Neural progenitor cell (in vitro differentiated cells): Measurements from ENCODE around the gene IER3IP1.

Experiments
- EZH2 ChIP-seq: fragments of 200-600 bp; sonication (generic); IDR thresholded peaks from 2 replicates; pipeline ENCODE4 v1.6.1; 2017; ENCODE audit warnings: antibody characterized with exemption, mild to moderate bottlenecking, moderate library complexity
- TF ChIP-seq, protein P1 (sequence below): fragments of 200-600 bp; sonication (generic); IDR thresholded peaks from 2 replicates; pipeline ENCODE4 v1.5.1; 2017; ENCODE audit warnings: antibody characterized with exemption, mild to moderate bottlenecking

DNA sequence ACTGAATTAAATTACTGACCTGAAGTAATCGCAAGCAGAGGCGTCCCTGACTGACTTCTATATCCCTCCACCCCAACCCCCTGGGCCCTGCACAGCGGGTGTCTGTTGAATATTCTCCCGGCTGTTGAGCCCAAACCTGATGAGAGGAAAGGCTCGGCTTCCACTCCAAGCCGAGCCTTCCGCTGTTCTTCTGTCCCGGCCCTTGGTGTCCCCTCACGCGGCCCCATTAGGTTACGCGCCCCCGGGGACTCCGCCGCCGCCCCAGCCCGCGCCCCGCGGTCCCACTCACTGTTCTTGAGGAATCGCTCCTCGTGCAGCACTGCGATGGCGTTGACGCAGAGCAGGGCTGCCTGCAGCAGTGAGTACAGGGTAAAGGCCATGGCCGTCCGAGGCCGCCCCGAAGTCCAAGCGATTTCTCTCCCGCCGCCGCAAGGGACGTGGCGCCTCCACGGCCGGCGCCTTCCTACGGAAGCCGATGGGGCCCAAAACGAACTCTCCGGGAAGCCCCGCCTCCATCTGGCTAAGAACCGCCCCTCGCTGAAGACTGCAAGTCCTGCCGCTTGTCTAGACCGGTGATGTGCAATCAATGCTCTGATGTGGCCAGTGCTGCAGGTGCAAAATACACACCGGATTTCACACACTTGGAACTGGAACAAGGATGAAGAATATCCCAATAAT, at the start of gene IER3IP1:
- TF ChIP-seq, protein P1, sequence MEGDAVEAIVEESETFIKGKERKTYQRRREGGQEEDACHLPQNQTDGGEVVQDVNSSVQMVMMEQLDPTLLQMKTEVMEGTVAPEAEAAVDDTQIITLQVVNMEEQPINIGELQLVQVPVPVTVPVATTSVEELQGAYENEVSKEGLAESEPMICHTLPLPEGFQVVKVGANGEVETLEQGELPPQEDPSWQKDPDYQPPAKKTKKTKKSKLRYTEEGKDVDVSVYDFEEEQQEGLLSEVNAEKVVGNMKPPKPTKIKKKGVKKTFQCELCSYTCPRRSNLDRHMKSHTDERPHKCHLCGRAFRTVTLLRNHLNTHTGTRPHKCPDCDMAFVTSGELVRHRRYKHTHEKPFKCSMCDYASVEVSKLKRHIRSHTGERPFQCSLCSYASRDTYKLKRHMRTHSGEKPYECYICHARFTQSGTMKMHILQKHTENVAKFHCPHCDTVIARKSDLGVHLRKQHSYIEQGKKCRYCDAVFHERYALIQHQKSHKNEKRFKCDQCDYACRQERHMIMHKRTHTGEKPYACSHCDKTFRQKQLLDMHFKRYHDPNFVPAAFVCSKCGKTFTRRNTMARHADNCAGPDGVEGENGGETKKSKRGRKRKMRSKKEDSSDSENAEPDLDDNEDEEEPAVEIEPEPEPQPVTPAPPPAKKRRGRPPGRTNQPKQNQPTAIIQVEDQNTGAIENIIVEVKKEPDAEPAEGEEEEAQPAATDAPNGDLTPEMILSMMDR, result peak; percentile 8
- no peak for TF ChIP-seq EZH2
